ENCODE measurements around the gene CLK2. TPM values are rescaled to one million over a fixed set of nuclear protein-coding genes. Genes with fewer than 3 reads are reported as not detected.

CLK2 gene
- total and polyA plus RNA-seq, 2 experiments from 2014 or later: 27.2 to 54.6 TPM

DNA sequence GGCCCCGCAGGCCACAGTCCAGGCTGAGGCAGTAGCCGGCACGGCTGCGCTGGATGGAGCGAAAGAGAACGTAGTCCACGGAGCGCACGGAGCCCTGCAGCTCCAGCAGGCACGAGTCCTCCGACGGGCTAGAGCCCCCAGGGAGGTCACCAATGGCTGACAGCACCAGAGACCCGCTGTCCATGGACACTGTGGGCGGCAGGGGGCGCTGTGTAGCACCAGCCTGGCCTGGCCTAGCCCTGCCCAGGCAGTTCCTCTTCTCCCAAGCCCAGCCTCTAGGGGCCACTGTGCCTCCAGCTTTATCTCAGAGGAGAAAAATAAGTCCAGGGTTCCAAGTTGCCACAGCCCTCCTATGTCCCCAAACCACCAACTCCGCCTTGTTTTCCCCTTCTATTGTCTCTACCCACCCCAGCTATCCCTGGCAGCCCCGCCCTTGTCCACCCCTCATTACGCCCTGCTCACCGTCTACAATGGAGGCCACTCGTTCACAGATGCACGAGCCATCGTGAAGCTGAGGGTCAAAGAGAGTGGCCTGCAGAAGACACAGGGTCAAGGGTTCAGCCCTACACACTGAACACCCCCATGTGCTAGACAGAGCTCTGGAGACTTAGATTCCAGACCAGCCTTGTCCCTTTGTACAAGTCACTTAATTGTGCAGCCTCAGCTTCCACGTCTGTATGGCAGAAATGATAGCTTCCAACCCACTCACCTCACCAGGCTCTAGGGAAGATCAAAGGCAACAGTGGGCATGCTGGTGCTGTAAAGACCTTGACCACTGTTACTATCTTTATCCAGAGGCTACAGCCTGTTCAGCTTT lies 22.5 kb downstream of the CLK2 start:
- peaks cover 23% of the 10 kb centered on the region; the same call in 2 of the 3 replicates for H3K36me3 Mint-ChIP-seq (ENCODE audit: low read depth)
- Histone ChIP-seq H4K20me1 (replicated peaks; ENCODE audit: insufficient read depth) (no peaks in the 10 kb centered on the region), H2AFZ (0 out of 2 replicates have a peak overlapping the region, but pooled peaks have one; percentile 89), H3K27me3 (ENCODE audit: insufficient read depth) (peaks cover 11% of the 10 kb centered on the region), H3K4me1 (ENCODE audit: insufficient read depth) (peaks cover 14% of the 10 kb centered on the region; the same call in 1 of the 2 replicates), H3K27ac (ENCODE audit: low read depth) (no peak overlapping the region), H3K36me3 (ENCODE audit: insufficient read depth) (no peaks in the 10 kb centered on the region), H3K4me2 (peak overlapping the region; percentile 91), H3K9me2 (ENCODE audit: insufficient read depth) (no peaks in the 10 kb centered on the region), H3K4me3 (peak overlapping the region; percentile 70), H3F3A (replicated peaks; ENCODE audit: low read depth) (peaks cover 12% of the 10 kb centered on the region; the same call in 1 of the 2 replicates), H3K79me2 (replicated peaks; ENCODE audit: insufficient read depth) (no peaks in the 10 kb centered on the region; the same call in 1 of the 2 replicates)
- peak overlapping the region; percentile 65 for H3K4me3 Mint-ChIP-seq
- DNase-seq (ENCODE audit: low spot score): peak; percentile 97
- H3K27me3 Mint-ChIP-seq (ENCODE audit: insufficient read depth, low read depth, poor library complexity): peaks cover 18% of the 10 kb centered on the region
- no peaks in the 10 kb centered on the region for H3K9me3 Mint-ChIP-seq
- TF ChIP-seq EZH2phosphoT487 (IDR thresholded peaks at IDR 0.05; ENCODE audit: unreplicated experiment) (no peak), EZH2 (IDR thresholded peaks at IDR 0.05; ENCODE audit: low read depth, unreplicated experiment) (no peak), ZNF114 (CRISPR knock-in tag; IDR thresholded peaks at IDR 0.05) (no peak), ZNF331 (CRISPR knock-in tag; IDR thresholded peaks at IDR 0.05; ENCODE audit: low read depth) (no peak), CTCF (conservative IDR thresholded peaks at IDR 0.05; ENCODE audit: low read depth in 2 of 2) (peak; percentile 98 to 100), JUNB (IDR thresholded peaks at IDR 0.05; ENCODE audit: unreplicated experiment) (no peak), CREB1 (CRISPR knock-in tag; IDR thresholded peaks at IDR 0.05; ENCODE audit: low read depth) (0 out of 2 replicates have a peak, but pooled peaks have one; percentile 4)
- TF ChIP-seq, protein P1, sequence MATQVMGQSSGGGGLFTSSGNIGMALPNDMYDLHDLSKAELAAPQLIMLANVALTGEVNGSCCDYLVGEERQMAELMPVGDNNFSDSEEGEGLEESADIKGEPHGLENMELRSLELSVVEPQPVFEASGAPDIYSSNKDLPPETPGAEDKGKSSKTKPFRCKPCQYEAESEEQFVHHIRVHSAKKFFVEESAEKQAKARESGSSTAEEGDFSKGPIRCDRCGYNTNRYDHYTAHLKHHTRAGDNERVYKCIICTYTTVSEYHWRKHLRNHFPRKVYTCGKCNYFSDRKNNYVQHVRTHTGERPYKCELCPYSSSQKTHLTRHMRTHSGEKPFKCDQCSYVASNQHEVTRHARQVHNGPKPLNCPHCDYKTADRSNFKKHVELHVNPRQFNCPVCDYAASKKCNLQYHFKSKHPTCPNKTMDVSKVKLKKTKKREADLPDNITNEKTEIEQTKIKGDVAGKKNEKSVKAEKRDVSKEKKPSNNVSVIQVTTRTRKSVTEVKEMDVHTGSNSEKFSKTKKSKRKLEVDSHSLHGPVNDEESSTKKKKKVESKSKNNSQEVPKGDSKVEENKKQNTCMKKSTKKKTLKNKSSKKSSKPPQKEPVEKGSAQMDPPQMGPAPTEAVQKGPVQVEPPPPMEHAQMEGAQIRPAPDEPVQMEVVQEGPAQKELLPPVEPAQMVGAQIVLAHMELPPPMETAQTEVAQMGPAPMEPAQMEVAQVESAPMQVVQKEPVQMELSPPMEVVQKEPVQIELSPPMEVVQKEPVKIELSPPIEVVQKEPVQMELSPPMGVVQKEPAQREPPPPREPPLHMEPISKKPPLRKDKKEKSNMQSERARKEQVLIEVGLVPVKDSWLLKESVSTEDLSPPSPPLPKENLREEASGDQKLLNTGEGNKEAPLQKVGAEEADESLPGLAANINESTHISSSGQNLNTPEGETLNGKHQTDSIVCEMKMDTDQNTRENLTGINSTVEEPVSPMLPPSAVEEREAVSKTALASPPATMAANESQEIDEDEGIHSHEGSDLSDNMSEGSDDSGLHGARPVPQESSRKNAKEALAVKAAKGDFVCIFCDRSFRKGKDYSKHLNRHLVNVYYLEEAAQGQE (IDR thresholded peaks at IDR 0.05; ENCODE audit: unreplicated experiment): no peak
- TF ChIP-seq, protein P2, sequence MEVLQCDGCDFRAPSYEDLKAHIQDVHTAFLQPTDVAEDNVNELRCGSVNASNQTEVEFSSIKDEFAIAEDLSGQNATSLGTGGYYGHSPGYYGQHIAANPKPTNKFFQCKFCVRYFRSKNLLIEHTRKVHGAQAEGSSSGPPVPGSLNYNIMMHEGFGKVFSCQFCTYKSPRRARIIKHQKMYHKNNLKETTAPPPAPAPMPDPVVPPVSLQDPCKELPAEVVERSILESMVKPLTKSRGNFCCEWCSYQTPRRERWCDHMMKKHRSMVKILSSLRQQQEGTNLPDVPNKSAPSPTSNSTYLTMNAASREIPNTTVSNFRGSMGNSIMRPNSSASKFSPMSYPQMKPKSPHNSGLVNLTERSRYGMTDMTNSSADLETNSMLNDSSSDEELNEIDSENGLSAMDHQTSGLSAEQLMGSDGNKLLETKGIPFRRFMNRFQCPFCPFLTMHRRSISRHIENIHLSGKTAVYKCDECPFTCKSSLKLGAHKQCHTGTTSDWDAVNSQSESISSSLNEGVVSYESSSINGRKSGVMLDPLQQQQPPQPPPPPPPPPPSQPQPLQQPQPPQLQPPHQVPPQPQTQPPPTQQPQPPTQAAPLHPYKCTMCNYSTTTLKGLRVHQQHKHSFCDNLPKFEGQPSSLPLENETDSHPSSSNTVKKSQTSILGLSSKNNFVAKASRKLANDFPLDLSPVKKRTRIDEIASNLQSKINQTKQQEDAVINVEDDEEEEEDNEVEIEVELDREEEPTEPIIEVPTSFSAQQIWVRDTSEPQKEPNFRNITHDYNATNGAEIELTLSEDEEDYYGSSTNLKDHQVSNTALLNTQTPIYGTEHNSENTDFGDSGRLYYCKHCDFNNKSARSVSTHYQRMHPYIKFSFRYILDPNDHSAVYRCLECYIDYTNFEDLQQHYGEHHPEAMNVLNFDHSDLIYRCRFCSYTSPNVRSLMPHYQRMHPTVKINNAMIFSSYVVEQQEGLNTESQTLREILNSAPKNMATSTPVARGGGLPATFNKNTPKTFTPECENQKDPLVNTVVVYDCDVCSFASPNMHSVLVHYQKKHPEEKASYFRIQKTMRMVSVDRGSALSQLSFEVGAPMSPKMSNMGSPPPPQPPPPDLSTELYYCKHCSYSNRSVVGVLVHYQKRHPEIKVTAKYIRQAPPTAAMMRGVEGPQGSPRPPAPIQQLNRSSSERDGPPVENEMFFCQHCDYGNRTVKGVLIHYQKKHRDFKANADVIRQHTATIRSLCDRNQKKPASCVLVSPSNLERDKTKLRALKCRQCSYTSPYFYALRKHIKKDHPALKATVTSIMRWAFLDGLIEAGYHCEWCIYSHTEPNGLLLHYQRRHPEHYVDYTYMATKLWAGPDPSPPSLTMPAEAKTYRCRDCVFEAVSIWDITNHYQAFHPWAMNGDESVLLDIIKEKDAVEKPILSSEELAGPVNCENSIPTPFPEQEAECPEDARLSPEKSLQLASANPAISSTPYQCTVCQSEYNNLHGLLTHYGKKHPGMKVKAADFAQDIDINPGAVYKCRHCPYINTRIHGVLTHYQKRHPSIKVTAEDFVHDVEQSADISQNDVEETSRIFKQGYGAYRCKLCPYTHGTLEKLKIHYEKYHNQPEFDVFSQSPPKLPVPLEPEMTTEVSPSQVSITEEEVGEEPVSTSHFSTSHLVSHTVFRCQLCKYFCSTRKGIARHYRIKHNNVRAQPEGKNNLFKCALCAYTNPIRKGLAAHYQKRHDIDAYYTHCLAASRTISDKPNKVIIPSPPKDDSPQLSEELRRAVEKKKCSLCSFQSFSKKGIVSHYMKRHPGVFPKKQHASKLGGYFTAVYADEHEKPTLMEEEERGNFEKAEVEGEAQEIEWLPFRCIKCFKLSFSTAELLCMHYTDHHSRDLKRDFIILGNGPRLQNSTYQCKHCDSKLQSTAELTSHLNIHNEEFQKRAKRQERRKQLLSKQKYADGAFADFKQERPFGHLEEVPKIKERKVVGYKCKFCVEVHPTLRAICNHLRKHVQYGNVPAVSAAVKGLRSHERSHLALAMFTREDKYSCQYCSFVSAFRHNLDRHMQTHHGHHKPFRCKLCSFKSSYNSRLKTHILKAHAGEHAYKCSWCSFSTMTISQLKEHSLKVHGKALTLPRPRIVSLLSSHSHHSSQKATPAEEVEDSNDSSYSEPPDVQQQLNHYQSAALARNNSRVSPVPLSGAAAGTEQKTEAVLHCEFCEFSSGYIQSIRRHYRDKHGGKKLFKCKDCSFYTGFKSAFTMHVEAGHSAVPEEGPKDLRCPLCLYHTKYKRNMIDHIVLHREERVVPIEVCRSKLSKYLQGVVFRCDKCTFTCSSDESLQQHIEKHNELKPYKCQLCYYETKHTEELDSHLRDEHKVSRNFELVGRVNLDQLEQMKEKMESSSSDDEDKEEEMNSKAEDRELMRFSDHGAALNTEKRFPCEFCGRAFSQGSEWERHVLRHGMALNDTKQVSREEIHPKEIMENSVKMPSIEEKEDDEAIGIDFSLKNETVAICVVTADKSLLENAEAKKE (CRISPR knock-in tag; IDR thresholded peaks at IDR 0.05): no peak
- TF ChIP-seq, protein P3, sequence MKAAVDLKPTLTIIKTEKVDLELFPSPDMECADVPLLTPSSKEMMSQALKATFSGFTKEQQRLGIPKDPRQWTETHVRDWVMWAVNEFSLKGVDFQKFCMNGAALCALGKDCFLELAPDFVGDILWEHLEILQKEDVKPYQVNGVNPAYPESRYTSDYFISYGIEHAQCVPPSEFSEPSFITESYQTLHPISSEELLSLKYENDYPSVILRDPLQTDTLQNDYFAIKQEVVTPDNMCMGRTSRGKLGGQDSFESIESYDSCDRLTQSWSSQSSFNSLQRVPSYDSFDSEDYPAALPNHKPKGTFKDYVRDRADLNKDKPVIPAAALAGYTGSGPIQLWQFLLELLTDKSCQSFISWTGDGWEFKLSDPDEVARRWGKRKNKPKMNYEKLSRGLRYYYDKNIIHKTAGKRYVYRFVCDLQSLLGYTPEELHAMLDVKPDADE (IDR thresholded peaks at IDR 0.05): no peak
- peak; percentile 87 for ATAC-seq
- H3K4me1 Mint-ChIP-seq: peaks cover 26% of the 10 kb centered on the region
- H3K27ac Mint-ChIP-seq: no peak overlapping the region
